8988T (cell line): ENCODE measurements around the gene MAPK8.
"Not testable (repeated sequence)": the region's sequence is repeated elsewhere in the genome, so short reads cannot be mapped to it uniquely, and the experiment has no call there.

Source experiments
- DNase-seq: peaks from one replicate; pipeline ENCODE4 v3.0.0; 2011

Gene MAPK8

DNA sequence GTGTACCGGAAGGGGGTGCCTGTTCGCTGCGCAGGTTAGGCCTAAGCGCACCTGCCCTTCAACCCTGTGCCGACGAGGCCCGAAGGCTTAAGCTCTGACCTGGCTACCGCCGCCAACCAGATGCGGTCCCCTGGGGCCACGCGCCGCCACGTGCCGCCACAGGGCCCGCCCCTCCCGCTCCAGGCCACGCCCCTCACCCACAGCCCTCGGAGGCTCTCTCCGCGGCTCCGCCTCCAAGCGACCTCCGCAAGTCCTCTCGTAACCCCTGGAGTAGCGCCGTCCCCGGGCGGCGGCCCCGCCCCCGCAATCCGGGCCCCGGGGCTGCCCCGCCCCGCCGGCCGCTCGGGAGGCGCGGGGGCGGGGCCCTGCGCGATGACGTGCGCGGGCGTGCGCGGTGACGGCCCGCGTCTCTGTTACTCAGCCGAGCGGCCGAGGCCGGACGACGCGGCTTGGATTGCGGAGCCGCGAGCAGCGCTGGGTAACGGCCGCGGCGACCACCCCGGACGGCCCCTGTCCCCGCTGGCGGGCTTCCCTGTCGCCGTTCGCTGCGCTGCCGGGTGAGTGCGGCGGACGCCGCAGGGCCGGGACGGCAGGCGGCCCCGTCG lies at the start of gene MAPK8:
TSS of gene MAPK8 (plus strand) at position 413 of the 605 bp plus-strand sequence. CDS start 94,984 bp downstream, outside the sequence.
- DNase-seq: peak; percentile 95

DNA sequence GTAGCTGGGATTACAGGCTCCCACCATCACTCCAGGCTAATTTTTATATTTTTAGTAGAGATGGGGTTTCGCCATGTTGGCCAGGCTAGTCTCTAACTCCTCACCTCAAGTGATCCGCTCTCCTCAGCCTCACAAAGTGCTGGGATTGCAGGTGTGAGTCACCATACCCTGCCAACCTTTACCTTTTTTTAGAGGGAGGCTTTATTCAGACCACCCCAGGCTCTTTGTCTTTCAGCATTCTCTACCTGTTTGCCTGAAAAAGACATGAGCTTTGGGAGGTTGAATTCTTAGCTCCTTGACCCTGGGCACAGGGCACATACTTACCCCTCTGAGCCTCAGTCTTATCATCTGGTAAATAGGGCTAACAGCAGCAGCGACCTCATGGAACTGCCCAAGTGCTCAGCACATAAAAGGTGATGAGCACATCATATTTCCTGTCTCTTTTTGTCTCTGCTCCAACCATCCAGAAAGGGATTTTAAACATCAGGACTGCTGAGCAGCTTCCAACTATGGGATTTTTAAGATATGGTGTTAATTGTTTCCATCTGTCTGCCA lies 49.0 kb upstream of the MAPK8 start:
- no peak for DNase-seq

DNA sequence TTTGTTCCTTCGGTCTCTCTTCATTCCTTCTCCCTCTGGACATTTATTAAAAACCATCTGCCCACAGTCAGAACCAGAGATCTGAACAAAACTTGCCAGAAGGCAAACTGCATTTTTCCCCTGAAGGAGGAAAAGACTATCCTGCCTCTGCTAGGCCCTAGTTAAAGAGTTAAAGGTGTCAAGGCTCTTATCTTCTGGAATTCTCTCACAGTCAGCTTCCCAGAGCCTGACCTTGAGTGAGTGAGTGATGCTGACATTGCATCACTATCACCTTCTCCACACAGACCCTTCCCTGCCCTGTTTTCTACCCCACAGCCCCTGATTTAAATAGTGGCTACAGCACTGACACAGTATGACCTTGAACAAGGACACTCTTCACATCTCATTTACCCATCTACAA lies 48.4 kb upstream of the MAPK8 start:
- no peak for DNase-seq

DNA sequence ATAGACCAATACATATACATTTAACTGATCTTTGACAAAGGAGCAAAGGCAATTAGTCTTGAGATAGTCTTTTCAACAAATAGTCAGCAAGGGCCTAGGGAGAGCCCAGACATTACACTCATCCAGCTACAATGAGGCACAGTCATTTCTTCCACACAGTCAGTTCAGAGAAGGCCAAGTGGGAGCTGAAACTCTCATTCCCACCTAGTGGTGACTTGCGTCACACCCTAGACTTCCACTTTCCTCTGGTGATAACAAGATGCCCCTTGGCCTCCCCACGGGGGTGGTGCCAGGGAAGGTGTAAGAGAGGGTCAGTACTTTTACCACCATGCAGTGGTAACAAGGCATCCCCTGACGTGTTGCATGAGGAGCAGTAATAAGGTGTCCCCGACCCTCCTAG lies 39.9 kb upstream of the MAPK8 start:
- no peak for DNase-seq

DNA sequence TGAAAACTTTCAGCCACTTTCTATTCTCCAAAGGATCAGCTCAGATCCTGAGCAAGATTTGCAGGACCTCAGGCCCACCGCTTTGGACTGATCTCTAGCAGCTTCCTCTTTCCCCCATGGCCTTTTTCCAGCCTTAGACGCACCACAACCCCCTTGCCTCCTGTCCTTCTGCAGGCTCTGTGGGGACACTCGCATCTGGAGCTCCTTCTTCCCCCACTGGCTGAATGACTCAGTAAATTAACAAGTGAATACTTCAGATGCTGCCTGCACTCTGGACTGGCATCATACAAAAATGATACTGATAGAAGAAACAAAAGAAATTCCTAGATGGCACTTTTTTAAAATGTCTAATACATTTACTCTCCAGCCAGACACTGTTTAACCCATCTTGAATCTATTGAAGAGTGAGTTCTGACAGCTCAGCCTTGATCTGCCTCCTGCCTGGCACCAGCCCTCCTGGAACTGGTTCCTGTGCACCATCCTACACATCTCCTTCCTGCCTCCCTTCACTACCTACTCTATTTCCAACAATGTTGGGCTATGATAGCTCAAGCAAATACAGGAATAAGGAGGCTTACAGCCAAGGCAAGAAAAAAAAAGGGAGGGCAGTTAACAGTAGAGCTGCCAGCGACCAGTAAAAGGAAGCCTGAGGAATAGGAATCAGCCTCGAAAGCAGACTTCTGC lies 35.3 kb upstream of the MAPK8 start:
- no peak for DNase-seq

DNA sequence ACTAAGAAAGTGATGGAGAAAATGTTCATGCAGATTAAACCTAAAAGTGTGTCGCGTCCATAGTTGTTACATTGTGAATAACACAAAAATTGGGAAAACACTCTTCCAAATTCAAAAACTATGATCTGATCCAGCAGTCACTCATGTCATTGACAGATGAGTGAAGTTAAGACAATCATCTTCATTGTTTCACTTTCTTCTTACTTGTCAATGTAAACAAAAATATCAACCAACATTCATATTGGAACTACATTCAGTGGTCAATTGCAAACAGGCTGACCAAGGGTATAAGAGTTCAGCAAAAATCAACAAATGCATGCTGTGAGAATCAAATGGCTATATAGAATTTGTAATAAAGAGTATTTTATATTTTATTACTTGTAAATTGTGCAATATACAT lies 33.8 kb upstream of the MAPK8 start:
- no peak for DNase-seq

DNA sequence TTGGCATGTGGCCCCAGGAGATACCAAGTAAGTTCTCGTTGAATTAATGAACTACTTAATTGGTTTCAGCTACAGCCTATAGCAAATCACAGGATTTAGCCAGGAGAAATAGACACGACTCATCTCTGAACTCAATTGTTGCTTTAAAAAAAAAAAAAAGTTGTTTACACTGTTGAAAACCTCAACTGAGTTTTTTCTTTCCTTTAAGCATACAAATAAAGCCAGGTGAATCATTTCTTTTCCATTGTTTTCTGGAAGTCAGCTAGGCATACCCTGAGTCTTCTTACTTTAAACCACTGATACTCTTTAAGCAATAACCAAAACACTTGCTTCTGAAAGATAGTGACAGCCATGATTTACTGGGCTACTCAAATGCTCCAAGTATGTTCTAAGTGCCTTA lies 32.7 kb upstream of the MAPK8 start:
- DNase-seq: no peak

DNA sequence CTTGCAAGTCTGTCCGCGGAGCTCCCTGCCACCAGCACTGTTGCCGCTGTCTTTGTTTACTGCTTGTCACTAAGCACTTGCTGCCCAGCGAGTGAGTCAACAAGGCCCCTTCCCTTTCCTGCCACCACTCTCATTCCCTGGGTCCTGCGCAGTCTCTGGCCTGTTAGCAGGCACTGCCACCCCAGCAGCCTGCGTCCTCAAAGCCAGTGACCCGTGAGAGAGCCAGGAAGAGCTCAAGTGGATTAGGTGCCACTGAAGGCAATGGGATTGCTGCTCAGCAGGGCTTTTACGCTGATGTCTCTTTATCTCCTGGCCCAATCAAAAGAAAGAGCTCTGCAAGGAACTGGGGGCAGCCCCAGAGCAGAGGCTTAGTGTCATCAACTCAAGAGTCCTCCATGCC lies 31.8 kb upstream of the MAPK8 start, which contains the start of gene FRMPD2:
TSS of gene FRMPD2 (minus strand) at position 61 of the 400 bp plus-strand sequence. CDS start 129 bp downstream, outside the sequence.
- no peak for DNase-seq

DNA sequence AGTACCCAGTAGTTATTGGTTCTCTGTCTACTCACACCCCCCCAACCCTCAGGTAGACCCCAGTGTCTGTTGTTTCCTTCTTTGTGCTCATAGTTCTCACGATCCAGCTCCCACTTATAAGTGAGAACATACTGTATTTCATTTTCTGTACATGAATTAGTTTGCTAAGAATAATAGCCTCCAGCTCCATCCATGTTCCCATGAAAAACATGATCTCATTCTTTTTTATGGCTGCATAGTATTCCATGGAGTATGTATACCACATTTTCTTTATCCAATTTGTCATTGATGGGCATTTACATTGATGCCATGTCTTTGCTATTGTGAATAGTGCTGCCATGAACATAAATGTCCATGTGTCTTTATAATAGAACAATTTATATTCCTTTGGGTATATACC lies 29.4 kb upstream of the MAPK8 start:
- DNase-seq: no peak

DNA sequence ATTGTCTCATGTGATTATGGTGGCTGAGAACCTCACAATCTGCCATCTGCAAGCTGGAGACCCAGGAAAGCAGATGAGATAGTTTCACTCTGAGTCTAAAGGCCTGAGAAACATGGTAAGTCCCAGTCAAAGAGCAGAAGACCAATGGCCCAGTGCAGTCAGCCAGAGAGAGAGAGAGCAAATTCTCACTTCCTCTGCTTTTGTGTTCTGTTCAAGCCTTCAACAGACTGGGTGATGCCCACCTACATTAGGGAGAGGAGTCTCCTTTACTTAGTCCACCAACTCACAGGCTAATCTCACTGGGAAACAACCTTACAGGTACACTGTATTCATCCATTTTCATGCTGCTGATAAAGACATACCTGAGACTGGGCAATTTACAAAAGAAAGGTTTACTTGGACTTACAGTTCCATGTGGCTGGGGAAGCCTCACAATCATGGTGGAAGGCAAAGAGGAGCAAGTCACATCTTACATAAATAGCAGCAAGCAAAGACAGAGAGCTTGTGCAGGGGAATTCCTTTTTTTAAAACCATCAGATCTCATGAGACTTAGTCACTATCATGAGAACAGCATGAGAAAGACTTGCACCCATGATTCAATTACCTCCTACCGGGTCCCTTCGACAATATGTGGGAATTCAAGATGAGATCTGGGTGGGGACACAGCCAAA lies 27.3 kb upstream of the MAPK8 start:
- DNase-seq: no peak

DNA sequence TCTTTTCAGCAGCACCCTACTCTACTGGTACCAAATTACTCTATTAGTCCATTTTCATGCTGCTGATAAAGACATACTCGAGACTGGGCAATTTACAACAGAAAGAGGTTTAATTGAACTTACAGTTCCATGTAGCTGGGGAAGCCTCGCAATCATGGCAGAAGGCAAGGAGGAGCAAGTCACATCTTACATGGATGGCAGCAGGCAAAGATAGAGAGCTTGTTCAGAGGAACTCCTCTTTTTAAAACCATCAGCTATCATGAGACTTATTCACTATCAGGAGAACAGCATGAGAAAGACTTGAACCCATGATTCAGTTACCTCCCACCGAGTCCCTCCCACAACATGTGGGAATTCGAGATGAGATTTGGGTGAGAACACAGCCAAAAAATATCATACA lies 24.8 kb upstream of the MAPK8 start:
- DNase-seq: not testable (repeated sequence)

DNA sequence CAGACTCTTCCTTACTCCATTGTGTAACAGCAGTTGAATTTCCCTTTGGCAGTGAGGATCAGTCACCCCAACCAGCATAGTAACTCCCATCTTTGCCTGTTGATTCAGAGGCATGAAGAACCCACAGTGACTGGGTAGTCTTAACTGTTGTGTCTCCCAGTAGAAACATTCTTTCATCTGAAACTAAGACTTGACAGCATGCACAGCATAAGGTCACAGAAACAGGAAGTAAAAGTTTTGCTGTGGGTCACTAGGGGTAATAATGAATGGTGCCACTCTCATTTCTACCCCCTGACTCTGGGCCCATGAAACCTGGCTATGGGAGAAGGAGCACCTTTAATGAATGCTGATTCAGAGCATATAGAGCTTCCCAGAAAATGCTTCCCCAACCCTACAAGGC lies 23.6 kb upstream of the MAPK8 start:
- no peak for DNase-seq

DNA sequence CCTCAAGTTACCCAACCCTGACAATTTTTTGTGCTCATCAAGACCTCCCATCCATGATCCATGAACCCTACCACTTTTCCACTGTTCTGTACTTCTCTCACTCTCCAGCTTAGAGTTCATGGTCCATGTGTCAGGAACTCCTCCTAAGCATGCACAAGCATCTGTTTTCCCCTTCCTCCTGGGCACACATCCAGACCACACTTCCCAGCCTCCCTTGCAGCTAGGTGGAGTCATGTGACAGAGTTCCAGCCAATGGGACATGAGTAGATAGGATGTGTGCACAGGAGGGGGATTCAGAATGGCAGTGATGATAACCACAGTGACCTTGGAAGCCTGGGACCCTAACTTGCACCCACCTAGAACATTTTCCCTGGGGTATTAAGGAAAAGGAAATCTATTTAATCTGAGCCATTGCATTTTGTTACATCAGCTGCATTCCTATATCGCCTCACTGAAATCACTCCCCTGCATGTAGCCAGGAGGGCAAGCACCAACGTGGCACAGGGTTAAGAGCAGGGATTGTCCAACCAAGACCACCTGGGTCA lies 22.4 kb upstream of the MAPK8 start:
- no peak for DNase-seq

DNA sequence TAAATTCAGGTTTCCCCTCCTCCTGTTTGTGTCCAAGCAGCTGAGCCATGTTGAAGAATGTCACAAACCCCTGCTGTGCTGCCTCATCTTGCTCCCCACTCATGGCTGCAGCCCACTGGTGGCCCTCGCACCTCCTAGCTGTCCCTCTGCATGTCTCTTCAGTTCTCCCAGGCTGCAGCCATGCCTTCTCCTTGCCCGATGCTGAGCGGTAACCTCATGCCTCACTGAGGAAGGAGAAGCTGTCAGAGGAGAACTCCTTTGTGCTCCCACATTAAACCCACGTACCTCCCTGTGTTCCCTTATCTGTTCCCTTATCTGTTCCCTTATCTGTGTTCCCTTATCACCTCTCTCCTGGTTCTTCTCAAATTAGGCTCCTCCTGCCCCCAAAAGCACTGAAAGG lies 21.7 kb upstream of the MAPK8 start:
- no peak for DNase-seq

DNA sequence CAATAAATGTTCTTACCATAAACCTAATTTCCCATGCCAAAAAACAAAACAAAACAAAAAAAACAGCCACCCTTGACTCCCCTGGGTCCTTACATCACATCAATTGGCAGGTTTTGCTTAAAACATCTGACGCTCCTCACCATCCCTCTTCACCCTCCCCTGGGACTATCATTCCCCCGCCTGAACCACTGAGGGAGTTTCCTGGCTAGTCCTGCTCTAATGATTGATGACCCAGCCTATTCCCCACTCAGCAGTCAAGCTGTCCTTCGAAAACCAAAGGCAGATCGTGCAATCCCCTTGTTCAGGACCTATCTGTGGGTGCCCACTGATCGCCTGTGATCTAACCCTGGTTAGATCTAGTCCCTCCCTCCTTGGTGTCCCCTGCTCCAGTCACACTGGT lies 20.8 kb upstream of the MAPK8 start:
- DNase-seq: no peak

DNA sequence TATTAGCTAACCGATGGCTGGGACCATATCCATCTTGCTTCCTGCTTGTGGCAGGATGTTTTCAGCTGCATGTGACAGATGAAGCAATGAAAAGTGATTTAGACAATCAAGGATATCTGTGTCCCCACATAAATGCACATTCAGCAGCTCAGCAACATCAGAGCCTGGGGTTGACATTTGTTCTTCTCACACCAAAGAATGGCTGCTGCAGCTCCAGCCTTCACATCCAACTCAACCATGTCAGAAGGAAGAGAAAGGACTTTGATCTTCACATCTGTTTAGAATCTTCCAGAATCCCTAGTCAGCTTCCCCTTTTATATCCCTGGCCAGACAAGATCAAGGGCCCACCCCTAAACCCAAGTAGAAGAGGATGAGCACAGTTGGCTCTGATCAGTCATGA lies 20.1 kb upstream of the MAPK8 start:
- DNase-seq: no peak

DNA sequence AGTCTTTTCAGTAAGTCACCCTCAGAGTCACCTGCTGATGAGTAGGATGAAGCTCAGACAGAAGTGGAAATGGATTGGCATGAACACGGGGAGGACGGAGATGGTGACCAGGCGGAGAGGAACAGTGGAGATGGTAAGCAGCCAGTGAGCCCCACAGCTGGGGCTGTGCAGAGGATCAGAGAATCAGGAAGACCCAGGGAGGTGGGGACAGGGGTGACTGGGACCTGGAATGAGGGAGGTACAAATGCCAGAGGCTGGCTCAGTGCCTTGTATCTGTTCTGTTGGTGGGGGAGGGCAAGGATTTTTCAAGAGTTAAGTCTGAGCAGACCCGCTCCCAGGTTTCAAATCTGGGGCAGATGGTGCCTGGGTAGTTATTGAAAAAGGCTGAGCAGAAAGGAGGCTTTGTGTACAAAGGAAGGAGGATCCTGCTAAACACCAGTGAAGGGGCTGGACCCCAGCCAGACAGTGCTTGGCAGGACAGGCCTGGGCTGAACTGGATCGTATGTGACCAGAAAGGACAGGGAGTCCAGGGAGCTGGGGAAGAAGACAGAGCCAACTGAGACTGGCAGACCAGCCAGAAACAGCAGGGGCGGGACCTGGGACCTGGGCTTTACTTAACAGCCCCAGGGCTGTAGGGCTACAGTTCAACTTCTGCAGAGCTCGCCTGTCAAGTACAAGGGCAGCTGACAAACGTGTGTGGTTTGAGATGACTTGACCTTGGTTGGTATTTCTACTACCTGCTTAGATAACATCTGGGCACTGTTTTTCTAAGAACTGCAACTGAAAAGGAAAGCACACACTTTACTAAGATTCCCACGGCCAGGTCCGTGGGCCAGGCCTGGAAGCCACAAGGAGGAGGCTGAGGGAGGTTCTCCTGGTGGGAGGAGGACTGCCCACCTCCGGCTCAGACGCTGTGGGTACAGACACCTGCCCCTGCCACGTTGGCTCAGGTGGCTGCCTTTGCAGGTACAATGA lies 18.8 kb upstream of the MAPK8 start:
- no peak for DNase-seq

DNA sequence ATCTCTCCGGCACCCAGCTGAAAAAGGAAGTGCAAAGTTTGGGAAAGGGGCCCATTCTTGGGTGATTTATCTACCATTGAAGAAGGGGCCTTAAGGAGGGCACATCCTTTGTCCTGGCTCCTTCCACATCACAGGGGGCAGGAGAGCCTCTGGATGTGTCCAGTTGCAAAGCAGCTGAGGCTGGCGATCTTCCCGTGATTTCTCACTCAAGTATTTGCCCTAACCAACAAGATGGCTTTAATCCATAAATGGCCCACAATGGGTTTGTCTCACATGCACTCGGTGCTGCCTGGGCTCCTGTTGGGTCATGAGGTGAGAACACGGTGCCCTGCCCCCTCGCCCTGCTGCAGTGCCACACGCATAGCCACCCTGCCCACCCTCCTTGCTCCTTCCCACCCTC lies 17.8 kb upstream of the MAPK8 start:
- DNase-seq: no peak

DNA sequence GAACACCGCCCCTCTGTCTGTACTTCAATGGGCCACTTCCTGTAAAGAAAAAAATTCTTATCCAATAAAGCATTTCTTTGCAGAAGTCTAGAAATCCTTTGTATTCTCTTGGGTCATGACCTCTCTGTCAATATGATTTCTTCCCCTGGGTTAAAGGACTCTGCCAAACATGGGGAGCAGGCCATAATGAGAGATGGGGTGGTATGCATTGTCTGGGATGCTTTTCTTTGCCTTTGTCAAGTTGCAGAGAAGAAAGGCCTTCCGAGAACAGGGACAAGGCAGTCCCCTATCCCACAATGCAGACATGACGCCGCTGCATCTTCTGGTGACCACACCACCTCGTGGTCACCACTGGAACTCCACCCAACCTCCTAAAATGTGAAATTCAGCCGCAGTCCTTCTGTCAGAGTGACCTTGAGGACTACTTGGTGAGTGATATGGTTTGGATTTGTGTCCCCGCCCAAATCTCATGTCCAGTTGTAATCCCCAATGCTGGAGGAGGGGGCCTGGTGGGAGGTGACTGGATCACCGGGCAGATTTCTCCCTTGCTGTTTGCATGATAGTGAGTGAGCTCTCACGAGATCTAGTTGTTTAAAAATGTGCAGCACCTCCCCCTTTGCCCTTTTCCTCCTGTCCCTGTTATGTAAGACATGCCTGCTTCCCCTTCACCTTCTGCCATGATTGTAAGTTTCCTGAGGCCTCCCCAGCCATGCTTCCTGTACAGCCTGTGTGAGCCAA lies 16.8 kb upstream of the MAPK8 start:
- no peak for DNase-seq

DNA sequence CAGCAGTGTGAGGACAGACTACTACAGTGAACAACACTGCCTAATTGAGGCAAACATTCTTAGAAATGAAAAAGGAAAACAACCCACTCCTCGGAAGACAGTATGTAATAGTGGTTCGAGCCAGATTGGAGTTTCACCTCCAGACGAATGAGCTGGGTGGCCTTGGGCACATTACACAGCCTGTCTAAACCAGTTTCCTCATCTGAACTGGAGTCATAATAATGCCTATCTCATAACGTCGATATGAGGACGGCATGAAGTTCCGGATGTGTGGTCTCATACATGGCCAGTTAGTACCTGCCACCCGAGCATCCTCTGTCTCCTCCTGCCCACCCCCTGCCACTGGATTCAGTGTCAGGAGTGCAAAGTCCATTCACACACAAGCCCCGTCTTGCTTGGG lies 16.2 kb upstream of the MAPK8 start:
- no peak for DNase-seq

DNA sequence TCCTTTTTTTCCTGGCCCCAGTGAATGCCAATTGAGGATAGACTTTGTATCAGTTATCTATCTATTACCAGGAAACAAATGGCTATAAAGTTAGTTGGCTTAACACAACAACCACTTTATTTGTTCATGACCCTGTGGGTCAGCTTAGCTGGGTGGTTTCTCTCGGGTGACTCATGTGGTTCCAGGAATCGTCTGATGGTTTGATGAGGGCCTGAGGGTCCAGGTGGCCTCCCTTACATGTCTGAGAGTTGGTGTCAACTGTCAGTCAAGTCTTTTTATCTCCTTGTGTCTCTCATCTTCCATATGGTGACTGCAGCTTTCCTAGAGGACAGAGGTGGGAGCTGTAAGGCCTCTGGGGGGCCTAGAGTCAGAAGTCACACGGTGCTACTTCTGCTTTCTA lies 15.3 kb upstream of the MAPK8 start:
- no peak for DNase-seq

DNA sequence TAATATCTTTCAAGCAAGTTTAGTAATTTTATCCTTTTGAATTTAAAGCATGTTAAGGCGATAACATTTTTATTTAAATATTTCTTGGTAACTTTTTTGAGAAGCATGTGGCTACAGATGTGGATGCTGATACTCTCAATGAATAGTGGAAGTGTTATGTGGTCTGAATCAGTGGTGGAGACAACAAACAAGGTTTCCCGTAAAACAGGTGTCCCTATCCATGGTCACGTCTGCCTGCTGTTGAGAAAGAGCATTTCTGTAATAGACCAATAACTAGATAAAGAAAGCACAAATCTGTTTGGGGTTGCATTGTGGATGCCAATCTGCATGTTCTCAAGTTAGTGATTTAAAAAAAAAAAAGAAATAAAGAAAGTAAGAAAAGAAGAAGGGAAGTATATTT lies 13.9 kb upstream of the MAPK8 start:
- DNase-seq: no peak
